SK-N-MC (cell line): Measurements from ENCODE around the gene GRPEL1.

Source experiments
- EZH2 ChIP-seq: fragments of 200-600 bp; sonication (generic); IDR thresholded peaks from one replicate; pipeline ENCODE4 v1.6.1; 2017; ENCODE audit warnings: antibody characterized with exemption
- FOXP2 ChIP-seq: optimal IDR thresholded peaks from 2 replicates; pipeline ENCODE3; 2011; ENCODE audit warnings: mild to moderate bottlenecking, moderate library complexity; ENCODE audit not compliant: insufficient read depth; ENCODE audit errors: extremely low read length, control extremely low read depth
- POLR2AphosphoS5 ChIP-seq: IDR thresholded peaks from 2 replicates; pipeline ENCODE4 v1.6.1; 2012; ENCODE audit warnings: mild to moderate bottlenecking, low read depth, low read length, borderline replicate concordance

DNA sequence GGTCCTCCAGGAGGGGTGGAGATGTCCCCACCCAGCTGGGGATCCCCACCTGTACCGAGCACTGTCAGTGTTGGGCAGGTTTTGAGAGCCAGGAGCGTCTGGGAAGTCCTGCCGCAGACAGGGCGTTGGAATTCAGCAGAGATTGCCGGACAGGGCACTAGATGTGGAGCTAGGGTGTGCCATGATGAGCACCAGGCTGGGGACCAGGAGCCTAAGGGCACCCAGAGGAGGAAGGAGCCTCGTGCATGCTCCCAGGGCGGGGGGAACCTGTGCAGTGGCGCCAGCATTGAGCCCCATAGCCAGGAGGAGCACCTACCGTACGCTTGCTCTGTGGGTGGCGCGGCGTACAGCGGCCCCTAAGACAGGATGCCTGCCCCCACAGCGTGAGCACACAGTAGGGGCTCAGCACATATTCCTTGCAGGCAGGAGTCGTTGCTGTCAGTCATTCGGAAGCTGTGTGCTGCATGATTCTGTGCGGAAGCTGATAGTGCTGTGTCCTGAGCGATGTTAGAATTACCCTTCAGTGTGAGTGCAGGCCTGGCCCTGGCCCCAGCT lies 43.5 kb downstream of the GRPEL1 start:
- TF ChIP-seq POLR2AphosphoS5 (no peak), EZH2 (no peak), FOXP2 (no peak)
